ENCODE results near the gene REV3L. TPM values are rescaled to one million over a fixed set of nuclear protein-coding genes. Genes with fewer than 3 reads are reported as not detected.

Gene REV3L
- total RNA-seq, 1 experiment from 2014 or later, result 5.3 TPM

DNA sequence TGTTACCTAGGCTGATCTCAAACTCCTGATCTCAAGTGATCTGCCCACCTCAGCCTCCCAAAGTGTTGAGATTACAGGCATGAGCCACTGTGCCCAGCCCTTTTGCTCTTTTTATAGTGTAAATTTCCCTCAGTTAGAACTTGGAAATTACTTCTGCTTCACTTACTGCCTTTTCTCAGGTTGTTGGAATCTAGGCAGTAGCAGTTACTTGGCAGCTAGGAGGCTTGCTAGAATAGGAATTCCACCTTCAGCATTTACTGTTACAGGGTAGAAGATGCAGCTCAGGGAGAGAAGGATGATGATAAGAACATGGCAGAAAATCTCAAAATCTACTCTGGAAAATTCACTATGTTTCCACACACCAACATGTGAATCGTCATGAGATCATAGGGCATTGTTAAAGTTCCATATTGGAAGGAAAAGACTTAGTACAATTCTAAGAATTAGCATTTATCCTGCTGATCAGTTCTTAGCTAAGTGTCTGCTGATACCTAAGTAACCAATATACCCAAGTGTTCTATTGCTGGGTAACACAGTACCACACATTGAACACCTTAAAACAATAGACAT lies 213.5 kb downstream of the REV3L start:
- no peak overlapping the region for H2BK20ac ChIP-seq (ENCODE audit: low read depth, low read length, poor library complexity, severe bottlenecking)
- Mint-ChIP-seq H3K27ac (no peak overlapping the region), H3K4me3 (no peak overlapping the region), H3K9me3 (peaks cover 5 to 8% of the 10 kb centered on the region in 2 experiments; a peak in 4 of 5 replicates), H3K36me3 (ENCODE audit: insufficient read depth in 1 of 3, low read depth in 3 of 3) (peaks cover 21 to 68% (median 51%) of the 10 kb centered on the region in 3 experiments), H3K27me3 (ENCODE audit: low read depth) (no peaks in the 10 kb centered on the region; the same call in none of the 2 replicates), H3K4me1 (no peaks in the 10 kb centered on the region)
- H3K9ac ChIP-seq (ENCODE audit: extremely low read depth, insufficient read length, low read length), result no peak overlapping the region
- H3K79me1 ChIP-seq (ENCODE audit: insufficient read depth, low read depth, low read length, poor library complexity, severe bottlenecking), result no peaks in the 10 kb centered on the region
- H3K9me3 ChIP-seq (ENCODE audit: control insufficient read depth, low read depth, low read length), result no peaks in the 10 kb centered on the region
- H3K27ac ChIP-seq (ENCODE audit: insufficient read length, low read depth, low read length), result no peak overlapping the region
- no peak overlapping the region for H3K56ac ChIP-seq (ENCODE audit: insufficient read length, low read depth, low read length)
- no peak overlapping the region for H2BK5ac ChIP-seq (ENCODE audit: insufficient read length, low read length)
- no peak overlapping the region for H3K18ac ChIP-seq (ENCODE audit: insufficient read length, low read depth, low read length)
- no peaks in the 10 kb centered on the region for H3K27me3 ChIP-seq (ENCODE audit: insufficient read depth, low read length)
- no peaks in the 10 kb centered on the region for H3K79me2 ChIP-seq (ENCODE audit: insufficient read depth, low read length)
- TF ChIP-seq, protein P1, sequence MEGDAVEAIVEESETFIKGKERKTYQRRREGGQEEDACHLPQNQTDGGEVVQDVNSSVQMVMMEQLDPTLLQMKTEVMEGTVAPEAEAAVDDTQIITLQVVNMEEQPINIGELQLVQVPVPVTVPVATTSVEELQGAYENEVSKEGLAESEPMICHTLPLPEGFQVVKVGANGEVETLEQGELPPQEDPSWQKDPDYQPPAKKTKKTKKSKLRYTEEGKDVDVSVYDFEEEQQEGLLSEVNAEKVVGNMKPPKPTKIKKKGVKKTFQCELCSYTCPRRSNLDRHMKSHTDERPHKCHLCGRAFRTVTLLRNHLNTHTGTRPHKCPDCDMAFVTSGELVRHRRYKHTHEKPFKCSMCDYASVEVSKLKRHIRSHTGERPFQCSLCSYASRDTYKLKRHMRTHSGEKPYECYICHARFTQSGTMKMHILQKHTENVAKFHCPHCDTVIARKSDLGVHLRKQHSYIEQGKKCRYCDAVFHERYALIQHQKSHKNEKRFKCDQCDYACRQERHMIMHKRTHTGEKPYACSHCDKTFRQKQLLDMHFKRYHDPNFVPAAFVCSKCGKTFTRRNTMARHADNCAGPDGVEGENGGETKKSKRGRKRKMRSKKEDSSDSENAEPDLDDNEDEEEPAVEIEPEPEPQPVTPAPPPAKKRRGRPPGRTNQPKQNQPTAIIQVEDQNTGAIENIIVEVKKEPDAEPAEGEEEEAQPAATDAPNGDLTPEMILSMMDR (conservative IDR thresholded peaks at IDR 0.05), result no peak
- H4K8ac ChIP-seq (replicated peaks; ENCODE audit: insufficient read length, low read depth, low read length), result no peak overlapping the region
- no peak overlapping the region for H2AK5ac ChIP-seq (ENCODE audit: insufficient read length, low read length)
- no peak overlapping the region for H2BK15ac ChIP-seq (ENCODE audit: low read depth, low read length)
- no peak overlapping the region for H2BK12ac ChIP-seq (ENCODE audit: insufficient read length, low read depth, low read length)
- no peak overlapping the region for H2AFZ ChIP-seq (ENCODE audit: low read length)
- no peaks in the 10 kb centered on the region for H4K20me1 ChIP-seq (ENCODE audit: control insufficient read depth, insufficient read depth, insufficient read length)
- no peaks in the 10 kb centered on the region for H3K23me2 ChIP-seq (ENCODE audit: insufficient read length, low read depth, low read length, poor library complexity, severe bottlenecking)
- no peak overlapping the region for H4K91ac ChIP-seq (ENCODE audit: insufficient read length, low read depth, low read length)
- no CpG with 5 or more reads among the region's 1 CpG for WGBS (ENCODE audit: extremely low coverage, insufficient read length, low lambda C conversion rate)
- H3K23ac ChIP-seq (ENCODE audit: insufficient read length, low read depth, low read length), result no peak overlapping the region
- no peak overlapping the region for H3T11ph ChIP-seq (ENCODE audit: low read length)
- no peaks in the 10 kb centered on the region for H3K4me1 ChIP-seq (ENCODE audit: insufficient read depth, low read length)
- no peak for DNase-seq
- H3K4ac ChIP-seq (ENCODE audit: low read depth, low read length), result no peak overlapping the region
- H3K4me2 ChIP-seq (ENCODE audit: insufficient read depth, insufficient read length, low read length), result no peak overlapping the region
- no peak overlapping the region for H3K14ac ChIP-seq (ENCODE audit: insufficient read depth, low read length)
- no peak overlapping the region for H4K5ac ChIP-seq (ENCODE audit: insufficient read length, low read depth, low read length)
- H2BK120ac ChIP-seq (ENCODE audit: low read depth, low read length, poor library complexity, severe bottlenecking), result no peak overlapping the region

Measured in H9 (cell line).